OCI-LY1 (cell line): ENCODE data around the gene SHISA4.
"Not testable (repeated sequence)": the region's sequence is repeated elsewhere in the genome, so short reads cannot be mapped to it uniquely, and the experiment has no call there.

Experiments used
- H2AFZ ChIP-seq: fragments of 200-600 bp; sonication (generic), shearing (Covaris generic); 2 replicates; pipeline ENCODE4 v1.6.0; 2014; ENCODE audit warnings: antibody characterized with exemption, mild to moderate bottlenecking, low read length
- H3F3A ChIP-seq: fragments of 200-600 bp; sonication (generic), shearing (Covaris generic); 2 replicates; pipeline ENCODE4 v1.6.0; 2014; ENCODE audit warnings: mild to moderate bottlenecking, antibody characterized with exemption, low read length, moderate library complexity; ENCODE audit not compliant: insufficient read depth
- H3K27ac ChIP-seq: fragments of 200-600 bp; sonication (generic); 2 replicates; pipeline ENCODE4 v1.5.1; 2014; ENCODE audit warnings: low read length, mixed run types, mild to moderate bottlenecking, low read depth; ENCODE audit not compliant: poor library complexity, severe bottlenecking
- H3K27me3 ChIP-seq: fragments of 200-600 bp; sonication (generic); 2 replicates; pipeline ENCODE4 v1.6.0; 2014; ENCODE audit warnings: antibody characterized with exemption, mild to moderate bottlenecking, low read length, moderate library complexity; ENCODE audit not compliant: insufficient read depth
- H3K36me3 ChIP-seq: fragments of 200-600 bp; sonication (generic); 2 replicates; pipeline ENCODE4 v1.6.1; 2014; ENCODE audit warnings: mild to moderate bottlenecking, antibody characterized with exemption, low read length, moderate library complexity, mixed read lengths; ENCODE audit not compliant: insufficient read depth
- H3K4me1 ChIP-seq: fragments of 200-600 bp; sonication (generic); 2 replicates; pipeline ENCODE4 v1.5.1; 2014; ENCODE audit warnings: mild to moderate bottlenecking, low read length, moderate library complexity; ENCODE audit not compliant: insufficient read depth, severe bottlenecking
- H3K4me2 ChIP-seq: fragments of 200-600 bp; sonication (generic), shearing (Covaris generic); 2 replicates; pipeline ENCODE4 v1.6.1; 2014; ENCODE audit warnings: low read length
- H3K4me3 ChIP-seq: fragments of 200-600 bp; sonication (generic); 2 replicates; pipeline ENCODE4 v1.5.1; 2014; ENCODE audit warnings: low read length, low read depth, mild to moderate bottlenecking, mixed read lengths; ENCODE audit not compliant: poor library complexity, severe bottlenecking
- H3K79me2 ChIP-seq: fragments of 200-600 bp; shearing (Covaris generic); 2 replicates; pipeline ENCODE4 v1.6.1; 2016; ENCODE audit warnings: mixed run types, low read length, mixed read lengths; ENCODE audit not compliant: insufficient read depth
- H3K9ac ChIP-seq: fragments of 200-600 bp; sonication (generic), shearing (Covaris generic); 2 replicates; pipeline ENCODE4 v1.6.1; 2014; ENCODE audit warnings: mild to moderate bottlenecking, low read length, mixed read lengths
- H3K9me2 ChIP-seq: fragments of 200-600 bp; sonication (generic), shearing (Covaris generic); 2 replicates; pipeline ENCODE4 v1.6.1; 2014; ENCODE audit warnings: low read depth, mild to moderate bottlenecking, low read length, mixed read lengths
- H3K9me3 ChIP-seq: fragments of 200-600 bp; shearing (Covaris generic); 2 replicates; pipeline ENCODE4 v1.6.1; 2014; ENCODE audit warnings: low read length, mixed read lengths
- H4K20me1 ChIP-seq: fragments of 200-600 bp; sonication (generic), shearing (Covaris generic); 2 replicates; pipeline ENCODE4 v1.6.0; 2016; ENCODE audit warnings: mild to moderate bottlenecking, low read length; ENCODE audit not compliant: insufficient read depth
- CTCF ChIP-seq: fragments of 200-600 bp; sonication (generic), shearing (Covaris generic); IDR thresholded peaks from 2 replicates; pipeline ENCODE4 v1.5.1; 2017; ENCODE audit warnings: mild to moderate bottlenecking, antibody characterized with exemption, low read length, moderate library complexity, mixed read lengths
- EZH2 ChIP-seq: fragments of 200-600 bp; sonication (generic), shearing (Covaris generic); IDR thresholded peaks from 2 replicates; pipeline ENCODE4 v1.8.0; 2017; ENCODE audit warnings: borderline replicate concordance, mixed run types, mild to moderate bottlenecking, antibody characterized with exemption, low read length, moderate library complexity, mixed read lengths

The SHISA4 gene

GRCh38 chr1:201938440-201939035 lies 49.8 kb downstream of the SHISA4 start:
- no peaks in the 10 kb centered on the region for H4K20me1 ChIP-seq
- H3K9me2 ChIP-seq, result no peaks in the 10 kb centered on the region
- TF ChIP-seq EZH2 (no peak), CTCF (no peak)
- H3K9me3 ChIP-seq, result no peaks in the 10 kb centered on the region
- no peaks in the 10 kb centered on the region for H3K79me2 ChIP-seq
- H3F3A ChIP-seq, result no peaks in the 10 kb centered on the region
- H3K27me3 ChIP-seq, result no peaks in the 10 kb centered on the region; the same call in 1 of the 2 replicates
- no peaks in the 10 kb centered on the region for H3K36me3 ChIP-seq
- no peak overlapping the region for H3K9ac ChIP-seq
- H3K27ac ChIP-seq, result no peak overlapping the region
- no peak overlapping the region for H2AFZ ChIP-seq
- H3K4me1 ChIP-seq, result no peaks in the 10 kb centered on the region
- H3K4me3 ChIP-seq, result no peak overlapping the region
- no peak overlapping the region for H3K4me2 ChIP-seq

- TF ChIP-seq EZH2 (no peak), CTCF (no peak)
- no peaks in the 10 kb centered on the region for H3F3A ChIP-seq
- no peaks in the 10 kb centered on the region; the same call in 1 of the 2 replicates for H3K27me3 ChIP-seq
These were observed 50.5 kb downstream of the SHISA4 start for GRCh38 chr1:201939148-201939547.

GRCh38 chr1:201939574-201939973 lies 50.9 kb downstream of the SHISA4 start:
- H3K27me3 ChIP-seq, result no peaks in the 10 kb centered on the region; the same call in 1 of the 2 replicates
- no peak overlapping the region for H3K4me2 ChIP-seq
- H3F3A ChIP-seq, result no peaks in the 10 kb centered on the region
- H3K4me3 ChIP-seq, result no peak overlapping the region
- H2AFZ ChIP-seq, result no peak overlapping the region
- H3K79me2 ChIP-seq, result no peaks in the 10 kb centered on the region
- H3K4me1 ChIP-seq, result no peaks in the 10 kb centered on the region
- H3K27ac ChIP-seq, result no peak overlapping the region
- H3K36me3 ChIP-seq, result no peaks in the 10 kb centered on the region
- no peaks in the 10 kb centered on the region for H3K9me2 ChIP-seq
- no peaks in the 10 kb centered on the region for H3K9me3 ChIP-seq
- H3K9ac ChIP-seq, result no peak overlapping the region
- no peaks in the 10 kb centered on the region for H4K20me1 ChIP-seq
- TF ChIP-seq EZH2, result no peak

More at GRCh38 chr1:201939148-201939547, 50.5 kb downstream of the SHISA4 start:
- Histone ChIP-seq H3K4me3 (no peak overlapping the region), H3K9me3 (no peaks in the 10 kb centered on the region), H3K36me3 (no peaks in the 10 kb centered on the region), H4K20me1 (no peaks in the 10 kb centered on the region), H3K9me2 (no peaks in the 10 kb centered on the region), H3K4me1 (no peaks in the 10 kb centered on the region), H2AFZ (no peak overlapping the region), H3K4me2 (no peak overlapping the region), H3K9ac (no peak overlapping the region), H3K27ac (no peak overlapping the region), H3K79me2 (no peaks in the 10 kb centered on the region)

- not testable (repeated sequence) for H3K27me3 ChIP-seq, H3K9me2 ChIP-seq, H4K20me1 ChIP-seq, H3K27ac ChIP-seq, H3K36me3 ChIP-seq, H3F3A ChIP-seq, H3K4me1 ChIP-seq, H3K9me3 ChIP-seq, H3K4me3 ChIP-seq, H3K79me2 ChIP-seq, H2AFZ ChIP-seq, H3K4me2 ChIP-seq, H3K9ac ChIP-seq
These were observed 51.6 kb downstream of the SHISA4 start for GRCh38 chr1:201940316-201940715.
